Amygdala (tissue), 56 donors: ENCODE data around the gene PSD4.
A peak's percentile ranks its signal among the peaks of the same experiment; 100 is the strongest.

Experiments
- DNase-seq, 56 donors: peaks; one replicate each; lab custom pipeline; 2025; lab: John Stamatoyannopoulos, UW

PSD4 gene

GRCh38 chr2:113181258-113182051, 7.7 kb downstream of the PSD4 start:
- peak in 2 of 56 donors; percentile 11 to 12 for DNase-seq

- no peak for DNase-seq
Observed at GRCh38 chr2:113182471-113183260, 8.9 kb downstream of the PSD4 start.

- DNase-seq, result no peak
Observed at GRCh38 chr2:113183264-113183663, 9.5 kb downstream of the PSD4 start.

GRCh38 chr2:113183703-113184102, 9.9 kb downstream of the PSD4 start:
- DNase-seq, result no peak

GRCh38 chr2:113184531-113185230, 10.9 kb downstream of the PSD4 start:
- DNase-seq, result no peak

GRCh38 chr2:113185664-113186432, 12.1 kb downstream of the PSD4 start:
- DNase-seq, result peak in 25 of 56 donors; percentile 14 to 64 (median 36)

GRCh38 chr2:113186433-113186796, 12.6 kb downstream of the PSD4 start:
- DNase-seq, result no peak

- no peak for DNase-seq
Observed at GRCh38 chr2:113187771-113188170, 14.0 kb downstream of the PSD4 start.

- no peak for DNase-seq
Observed at GRCh38 chr2:113190871-113191270, 17.1 kb downstream of the PSD4 start.

GRCh38 chr2:113192459-113193100, 18.8 kb downstream of the PSD4 start:
- DNase-seq, result no peak

GRCh38 chr2:113195923-113196501, 22.2 kb downstream of the PSD4 start:
- DNase-seq, result no peak

- no peak for DNase-seq
Observed at GRCh38 chr2:113196839-113197238, 23.1 kb downstream of the PSD4 start.

- no peak for DNase-seq
Observed at GRCh38 chr2:113197347-113198047, 23.7 kb downstream of the PSD4 start.

- peak in 1 of 56 donors; percentile 71 for DNase-seq
Observed at GRCh38 chr2:113198048-113198789, 24.4 kb downstream of the PSD4 start.

- DNase-seq, result peak in 52 of 56 donors; percentile 10 to 86 (median 58)
Observed at GRCh38 chr2:113198790-113199612, 25.2 kb downstream of the PSD4 start.

- no peak for DNase-seq
Observed at GRCh38 chr2:113200236-113200635, 26.5 kb downstream of the PSD4 start.
